GM12892 (cell line): ENCODE measurements around the gene BLMH.

Source experiments
- DNase-seq: peaks from one replicate; pipeline ENCODE4 v3.0.0; 2011; ENCODE audit not compliant: insufficient read length
- FAIRE-seq: peaks from 2 replicates; lab custom pipeline; 2011; peaks lifted over from hg19 to GRCh38; lab: Jason Lieb, UNC
- POLR2A ChIP-seq: IDR thresholded peaks from 2 replicates; pipeline ENCODE4 v1.6.1; 2011; ENCODE audit warnings: low read depth, low read length, control low read depth
- POLR2AphosphoS5 ChIP-seq: IDR thresholded peaks from 2 replicates; pipeline ENCODE4 v1.6.1; 2011; ENCODE audit warnings: low read depth, low read length, control low read depth
- TAF1 ChIP-seq: IDR thresholded peaks from 2 replicates; pipeline ENCODE4 v1.6.1; 2011; ENCODE audit warnings: low read depth, mild to moderate bottlenecking, control low read depth, low read length, borderline replicate concordance

BLMH gene

DNA sequence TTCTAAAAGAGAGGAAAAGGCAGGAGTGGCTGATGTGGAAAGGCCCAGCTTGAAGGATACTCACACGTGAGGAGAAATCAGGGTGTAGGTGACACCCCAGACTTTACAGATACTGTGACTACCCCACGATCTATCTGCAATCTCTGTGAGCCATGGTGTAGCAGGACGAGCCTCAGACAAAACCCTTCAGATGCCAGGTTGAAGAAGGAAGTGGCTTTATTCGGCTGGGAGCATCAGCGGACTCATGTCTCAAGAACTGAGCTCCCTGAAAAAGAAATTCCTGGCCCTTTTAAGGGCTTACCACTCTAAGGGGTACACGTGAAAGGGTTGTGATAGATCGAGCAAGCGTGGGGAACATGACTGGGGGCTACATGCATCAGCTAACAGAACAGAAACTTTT is 51.6 kb downstream of the BLMH start:
- TF ChIP-seq TAF1 (no peak), POLR2AphosphoS5 (no peak), POLR2A (no peak)
- DNase-seq (no peak), FAIRE-seq (no peak)

GRCh38 chr17:30239089-30239462 is 52.7 kb downstream of the BLMH start:
- no peak for FAIRE-seq

GRCh38 chr17:30238387-30239088 is 53.2 kb downstream of the BLMH start:
- no peak for TF ChIP-seq POLR2AphosphoS5
- TF ChIP-seq TAF1: no peak
- TF ChIP-seq POLR2A: no peak
- DNase-seq (no peak), FAIRE-seq (no peak)

More at GRCh38 chr17:30239089-30239462, 52.7 kb downstream of the BLMH start:
- TF ChIP-seq POLR2AphosphoS5: no peak
- no peak for TF ChIP-seq TAF1
- TF ChIP-seq POLR2A: no peak
- DNase-seq: no peak

GRCh38 chr17:30238003-30238344 is 53.8 kb downstream of the BLMH start:
- TF ChIP-seq POLR2A (no peak), POLR2AphosphoS5 (no peak), TAF1 (no peak)
- DNase-seq: no peak
- FAIRE-seq: no peak

- FAIRE-seq: no peak
- no peak for DNase-seq
- TF ChIP-seq TAF1 (no peak), POLR2AphosphoS5 (no peak), POLR2A (no peak)
Measured at GRCh38 chr17:30237296-30238002, 54.3 kb downstream of the BLMH start.

GRCh38 chr17:30236766-30237165 is 55.0 kb downstream of the BLMH start:
- peak; percentile 46 for DNase-seq
- no peak for TF ChIP-seq POLR2A
- TF ChIP-seq POLR2AphosphoS5: no peak
- no peak for TF ChIP-seq TAF1
- FAIRE-seq: peak; percentile 54

GRCh38 chr17:30236297-30236624 is 55.5 kb downstream of the BLMH start:
- no peak for TF ChIP-seq TAF1
- no peak for TF ChIP-seq POLR2AphosphoS5
- no peak for TF ChIP-seq POLR2A
- DNase-seq (no peak), FAIRE-seq (peak; percentile 68)

DNA sequence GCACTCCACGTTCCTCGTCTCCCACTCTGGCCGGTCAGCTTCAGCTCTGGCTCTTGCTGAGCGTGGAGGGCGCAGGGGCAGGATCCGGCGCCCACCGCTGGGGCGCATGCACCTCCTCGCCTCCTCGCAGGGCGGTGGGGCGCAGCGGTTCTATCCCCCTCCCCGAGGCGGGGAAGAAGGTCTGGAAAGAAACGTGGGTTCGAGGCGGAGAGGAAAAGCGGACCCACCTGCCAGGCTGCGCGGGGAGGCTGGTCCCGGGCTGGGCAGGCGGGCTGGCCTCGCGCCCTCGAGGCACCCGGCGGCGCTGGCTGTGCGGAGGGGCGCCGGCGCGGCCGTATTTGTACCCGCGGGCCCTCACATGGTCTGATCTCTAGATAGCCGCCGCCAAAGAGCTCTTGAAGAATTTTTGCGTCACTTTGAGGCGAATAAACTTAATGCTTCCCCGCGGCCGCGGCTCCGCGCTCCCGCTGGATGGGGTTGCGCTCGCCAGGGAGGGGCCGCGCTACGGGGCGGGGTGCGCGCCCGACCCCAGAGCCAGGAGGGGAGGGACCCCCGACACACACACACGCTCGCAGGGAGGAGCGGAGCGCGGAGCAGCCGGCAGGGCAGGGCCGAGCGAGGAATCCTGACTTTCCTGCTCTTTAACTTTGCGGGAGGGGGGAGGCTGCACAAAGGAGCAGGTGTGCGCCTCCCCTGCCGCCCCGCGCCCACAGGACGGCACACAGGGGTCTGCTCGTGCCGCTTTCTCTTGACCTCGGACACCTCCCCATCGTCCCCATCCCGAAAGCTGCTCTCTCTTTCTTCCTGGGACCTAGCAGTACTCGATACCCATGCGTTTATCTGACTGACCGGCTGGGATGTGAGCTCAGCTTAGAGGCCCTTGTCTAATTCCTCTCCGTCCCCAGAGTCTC is 56.1 kb downstream of the BLMH start, which contains the start of gene SLC6A4:
SLC6A4 (minus strand) TSS at position 312 of the 911 bp plus-strand sequence. CDS start 13,739 bp downstream, outside the sequence.
- peak; percentile 64 for FAIRE-seq
- DNase-seq: peak; percentile 44
- TF ChIP-seq POLR2AphosphoS5: no peak
- TF ChIP-seq TAF1: no peak
- no peak for TF ChIP-seq POLR2A

DNA sequence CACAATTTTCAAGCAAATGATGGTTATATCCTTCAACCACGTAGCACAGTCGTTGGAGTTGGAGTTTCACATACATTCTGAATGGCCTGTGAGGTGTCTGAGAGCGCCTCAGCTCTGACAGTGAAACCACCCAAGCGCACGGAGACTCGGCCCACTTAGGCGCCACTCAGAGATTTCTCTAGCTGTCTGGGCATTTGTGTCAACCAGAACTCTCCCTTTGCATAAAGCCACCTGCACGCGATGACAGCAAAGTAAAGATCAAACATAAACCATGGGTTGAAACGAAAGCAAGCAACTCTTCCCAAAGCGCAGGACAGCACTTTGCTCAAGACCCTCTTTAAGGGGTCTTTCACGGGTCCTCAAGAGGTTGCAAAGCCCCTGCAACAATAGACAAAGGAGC is 56.8 kb downstream of the BLMH start:
- peak; percentile 90 for FAIRE-seq

DNA sequence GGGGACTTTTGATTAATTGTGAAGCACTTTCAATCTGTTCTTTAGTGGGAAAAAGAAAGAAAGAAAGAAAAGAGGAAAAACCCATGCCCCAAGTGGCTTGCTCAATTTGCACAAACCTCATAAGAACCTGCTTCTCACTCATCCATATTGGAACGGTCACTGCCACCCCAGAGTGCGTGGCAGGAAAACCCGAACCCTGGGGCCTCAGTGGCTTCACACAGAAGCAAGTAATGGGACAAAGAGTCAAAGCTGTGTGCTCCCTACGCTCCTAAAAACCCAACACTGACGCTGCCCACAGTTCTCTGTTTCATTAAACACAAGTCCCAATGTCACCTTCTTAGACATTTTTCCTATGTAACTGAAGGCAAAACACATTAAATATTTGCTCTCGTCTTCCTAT is 57.4 kb downstream of the BLMH start:
- DNase-seq (no peak), FAIRE-seq (no peak)
- TF ChIP-seq TAF1 (no peak), POLR2A (no peak), POLR2AphosphoS5 (no peak)

More for the DNA sequence above, 56.8 kb downstream of the BLMH start:
- TF ChIP-seq POLR2AphosphoS5: no peak
- TF ChIP-seq TAF1: no peak
- no peak for TF ChIP-seq POLR2A
- DNase-seq: peak; percentile 47

DNA sequence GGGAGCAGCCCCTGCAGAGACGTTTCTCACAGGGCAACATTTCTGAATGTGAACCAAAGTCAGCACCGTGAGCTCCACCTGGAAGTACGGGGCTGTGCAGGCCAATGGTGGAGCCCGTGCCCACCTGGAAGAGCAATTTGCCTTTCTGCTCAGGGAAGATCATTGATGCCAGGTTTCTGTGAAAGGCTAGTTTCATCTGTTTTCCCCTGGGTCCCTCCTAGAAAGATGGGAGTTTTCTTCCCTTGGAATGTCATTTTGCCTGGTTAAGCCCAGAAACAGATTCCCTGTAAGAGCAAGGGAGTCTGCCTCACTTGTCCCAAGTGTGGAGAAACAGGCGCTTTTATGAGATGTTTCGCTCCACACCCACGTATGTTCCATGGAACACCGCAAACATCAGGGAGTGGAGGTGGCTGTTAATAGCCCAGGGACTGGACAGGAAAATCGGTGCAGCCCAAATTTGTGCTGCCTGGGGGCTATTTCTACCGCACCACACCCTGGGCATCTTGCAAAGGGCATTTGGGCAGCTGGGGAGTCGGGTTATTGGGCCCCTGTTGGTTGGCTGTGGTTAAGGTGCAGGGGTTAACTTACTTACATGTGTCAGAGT is 58.8 kb downstream of the BLMH start:
- no peak for DNase-seq
- no peak for FAIRE-seq
- TF ChIP-seq POLR2AphosphoS5 (no peak), POLR2A (no peak), TAF1 (no peak)
